Measurements from ENCODE around the gene SEC14L5.

GRCh38 chr16:4990415-4990814, 32.3 kb downstream of the SEC14L5 start:
- TF ChIP-seq CTCF (IDR thresholded peaks at IDR 0.05) (no peak), POLR2AphosphoS5 (IDR thresholded peaks at IDR 0.05) (no peak)
